ENCODE results near the gene DHRS3.
A peak's percentile ranks its signal among the peaks of the same experiment; 100 is the strongest.

The DHRS3 gene

DNA sequence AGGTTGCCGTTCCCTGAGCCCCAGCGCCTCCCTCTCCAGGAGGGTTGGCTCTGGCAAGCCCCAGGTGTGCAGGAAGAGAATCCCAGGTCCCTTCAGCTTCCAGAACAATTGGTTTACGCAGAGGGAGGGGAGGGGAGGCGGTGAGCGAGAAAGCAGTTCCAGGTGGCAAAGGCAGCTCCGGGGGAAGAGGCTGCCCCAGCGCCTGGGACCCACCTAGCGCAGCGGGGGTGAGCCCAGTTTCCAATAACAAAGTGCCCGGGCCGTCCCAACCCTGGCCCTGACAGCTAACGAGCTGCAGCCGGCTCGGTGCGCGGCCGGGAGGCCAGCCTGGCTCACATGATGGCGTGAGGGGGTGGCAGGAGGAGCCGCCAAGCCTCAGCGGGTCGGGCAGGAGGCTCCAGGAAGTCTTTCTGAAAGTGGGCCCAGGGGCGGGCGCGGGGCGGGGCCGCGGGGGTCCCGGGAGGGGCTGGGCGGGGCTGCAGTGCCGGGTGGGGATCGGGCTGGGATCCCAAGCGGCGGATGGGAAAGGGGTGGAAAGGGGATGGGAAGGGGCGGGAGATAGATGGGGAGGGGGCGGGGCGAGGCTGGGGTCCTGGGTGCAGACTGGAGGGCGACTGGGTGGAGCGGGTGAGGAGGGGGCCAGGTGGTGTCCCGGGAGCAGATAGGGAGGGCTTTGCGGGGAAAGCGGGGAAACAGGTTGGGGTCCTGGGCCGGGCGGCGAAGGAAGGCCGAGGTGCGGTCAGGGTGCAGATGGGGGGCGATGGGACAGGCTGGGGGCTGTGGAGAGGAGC lies 22.8 kb downstream of the DHRS3 start:
- H3K36me3 ChIP-seq (ENCODE audit: control insufficient read depth in 5 of 5, insufficient read depth in 5 of 5, low read length in 5 of 5), result peaks cover 0 to 23% (median 10%) of the 10 kb centered on the region in 5 donors
- H3K9me3 ChIP-seq (ENCODE audit: control insufficient read depth in 5 of 5, low read length in 5 of 5), result no peaks in the 10 kb centered on the region
- H3K4me3 ChIP-seq (ENCODE audit: low read depth in 1 of 5, low read length in 5 of 5), result peak overlapping the region in 4 of 5 donors; percentile 27 to 57 (median 43)
- no peaks in the 10 kb centered on the region for H3K27me3 ChIP-seq (ENCODE audit: control insufficient read depth in 5 of 5, insufficient read depth in 4 of 5, low read length in 5 of 5)
- H3K9ac ChIP-seq (ENCODE audit: low read length in 5 of 5), result peak overlapping the region in 3 of 5 donors; percentile 3 to 64 (median 54)
- H3K27ac ChIP-seq (ENCODE audit: low read depth, low read length), result peak overlapping the region; percentile 95
- peaks cover 39 to 98% (median 95%) of the 10 kb centered on the region in 5 donors for H3K4me1 ChIP-seq (ENCODE audit: control insufficient read depth in 5 of 5, insufficient read depth in 5 of 5, low read length in 5 of 5)

DNA sequence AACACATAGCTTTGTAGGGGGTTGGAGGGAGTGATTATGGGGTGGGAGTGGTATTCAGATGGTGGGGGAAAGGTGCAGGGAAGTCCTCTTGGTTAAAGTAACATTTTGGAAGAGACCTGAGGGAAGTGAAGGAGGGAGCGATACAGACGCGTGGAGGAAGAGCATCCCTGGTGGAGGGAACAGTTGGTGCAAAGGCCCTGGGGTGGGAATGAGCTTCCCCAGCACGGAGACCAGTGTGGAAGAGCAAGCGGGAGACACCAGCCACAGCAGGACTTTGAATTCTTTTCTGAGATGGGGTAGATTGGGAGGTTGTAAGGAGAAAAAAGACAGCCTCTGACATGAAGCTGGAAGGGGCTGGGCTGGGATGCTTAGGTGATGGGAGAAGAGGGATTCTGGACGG lies 23.5 kb downstream of the DHRS3 start:
- H3K27me3 ChIP-seq (ENCODE audit: control insufficient read depth in 5 of 5, insufficient read depth in 4 of 5, low read length in 5 of 5), result no peaks in the 10 kb centered on the region
- peak overlapping the region in 4 of 5 donors; percentile 12 to 46 (median 34) for H3K4me3 ChIP-seq (ENCODE audit: low read depth in 1 of 5, low read length in 5 of 5)
- H3K36me3 ChIP-seq (ENCODE audit: control insufficient read depth in 5 of 5, insufficient read depth in 5 of 5, low read length in 5 of 5), result peaks cover 0 to 23% (median 10%) of the 10 kb centered on the region in 5 donors
- H3K9ac ChIP-seq (ENCODE audit: low read length in 5 of 5), result peak overlapping the region in 3 of 5 donors; percentile 3 to 54 (median 43)
- H3K9me3 ChIP-seq (ENCODE audit: control insufficient read depth in 5 of 5, low read length in 5 of 5), result no peaks in the 10 kb centered on the region
- peaks cover 33 to 92% (median 88%) of the 10 kb centered on the region in 5 donors for H3K4me1 ChIP-seq (ENCODE audit: control insufficient read depth in 5 of 5, insufficient read depth in 5 of 5, low read length in 5 of 5)
- peak overlapping the region; percentile 95 for H3K27ac ChIP-seq (ENCODE audit: low read depth, low read length)

DNA sequence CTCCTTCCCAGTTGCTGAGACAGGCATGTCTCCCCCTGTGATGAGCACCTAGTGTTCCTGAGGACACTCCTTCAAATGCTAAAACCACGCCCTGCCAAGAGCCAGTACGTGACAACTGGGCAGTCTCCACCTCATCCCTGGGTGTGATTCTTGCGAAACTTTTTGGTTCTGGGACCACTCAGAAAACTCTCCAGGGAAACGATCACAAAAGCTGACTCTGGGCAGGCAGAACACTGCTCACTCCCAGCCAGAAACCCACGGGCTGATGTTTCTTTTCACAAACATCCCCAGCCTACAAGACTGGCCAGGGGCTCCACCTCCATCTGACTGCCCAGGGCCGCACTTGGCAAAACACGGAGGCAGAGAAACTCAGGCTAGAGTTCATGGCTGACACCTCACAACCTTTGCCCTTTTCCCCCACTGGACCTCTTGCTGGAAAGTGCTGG lies 24.4 kb downstream of the DHRS3 start:
- H3K4me3 ChIP-seq (ENCODE audit: low read depth in 1 of 5, low read length in 5 of 5), result peak overlapping the region in 1 of 5 donors; percentile 46
- H3K27ac ChIP-seq (ENCODE audit: low read depth, low read length), result peak overlapping the region; percentile 95
- H3K9me3 ChIP-seq (ENCODE audit: control insufficient read depth in 5 of 5, low read length in 5 of 5), result no peaks in the 10 kb centered on the region
- peak overlapping the region in 2 of 5 donors; percentile 43 to 54 for H3K9ac ChIP-seq (ENCODE audit: low read length in 5 of 5)
- H3K27me3 ChIP-seq (ENCODE audit: control insufficient read depth in 5 of 5, insufficient read depth in 4 of 5, low read length in 5 of 5), result no peaks in the 10 kb centered on the region
- H3K36me3 ChIP-seq (ENCODE audit: control insufficient read depth in 5 of 5, insufficient read depth in 5 of 5, low read length in 5 of 5), result peaks cover 0 to 23% (median 13%) of the 10 kb centered on the region in 5 donors
- peaks cover 28 to 89% (median 85%) of the 10 kb centered on the region in 5 donors for H3K4me1 ChIP-seq (ENCODE audit: control insufficient read depth in 5 of 5, insufficient read depth in 5 of 5, low read length in 5 of 5)

DNA sequence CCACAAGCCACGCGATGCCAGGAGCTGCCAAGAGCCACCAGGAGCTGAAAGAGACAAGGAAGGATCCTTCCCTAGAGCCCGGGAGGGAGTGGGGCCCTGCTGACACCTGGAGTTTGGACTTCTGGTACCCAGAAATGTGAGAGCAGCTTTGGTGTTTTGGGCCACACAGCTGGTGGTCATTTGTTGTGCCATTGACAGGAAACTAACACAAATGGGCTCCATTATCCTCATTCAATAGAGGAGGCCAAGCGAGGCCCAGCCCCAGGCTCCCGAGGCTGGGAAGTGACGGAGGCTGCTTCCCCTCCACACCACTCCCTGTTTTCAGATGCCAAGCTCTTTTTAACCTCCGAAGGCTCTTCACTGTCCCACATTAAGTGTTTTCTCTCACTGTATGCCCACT lies 25.5 kb downstream of the DHRS3 start:
- H3K36me3 ChIP-seq (ENCODE audit: control insufficient read depth in 5 of 5, insufficient read depth in 5 of 5, low read length in 5 of 5), result peaks cover 0 to 29% (median 18%) of the 10 kb centered on the region in 5 donors
- H3K9ac ChIP-seq (ENCODE audit: low read length in 5 of 5), result peak overlapping the region in 4 of 5 donors; percentile 3 to 57 (median 51)
- peaks cover 22 to 84% (median 82%) of the 10 kb centered on the region in 5 donors for H3K4me1 ChIP-seq (ENCODE audit: control insufficient read depth in 5 of 5, insufficient read depth in 5 of 5, low read length in 5 of 5)
- H3K9me3 ChIP-seq (ENCODE audit: control insufficient read depth in 5 of 5, low read length in 5 of 5), result no peaks in the 10 kb centered on the region
- H3K4me3 ChIP-seq (ENCODE audit: low read depth in 1 of 5, low read length in 5 of 5), result no peak overlapping the region
- H3K27me3 ChIP-seq (ENCODE audit: control insufficient read depth in 5 of 5, insufficient read depth in 4 of 5, low read length in 5 of 5), result no peaks in the 10 kb centered on the region
- H3K27ac ChIP-seq (ENCODE audit: low read depth, low read length), result peak overlapping the region; percentile 95

DNA sequence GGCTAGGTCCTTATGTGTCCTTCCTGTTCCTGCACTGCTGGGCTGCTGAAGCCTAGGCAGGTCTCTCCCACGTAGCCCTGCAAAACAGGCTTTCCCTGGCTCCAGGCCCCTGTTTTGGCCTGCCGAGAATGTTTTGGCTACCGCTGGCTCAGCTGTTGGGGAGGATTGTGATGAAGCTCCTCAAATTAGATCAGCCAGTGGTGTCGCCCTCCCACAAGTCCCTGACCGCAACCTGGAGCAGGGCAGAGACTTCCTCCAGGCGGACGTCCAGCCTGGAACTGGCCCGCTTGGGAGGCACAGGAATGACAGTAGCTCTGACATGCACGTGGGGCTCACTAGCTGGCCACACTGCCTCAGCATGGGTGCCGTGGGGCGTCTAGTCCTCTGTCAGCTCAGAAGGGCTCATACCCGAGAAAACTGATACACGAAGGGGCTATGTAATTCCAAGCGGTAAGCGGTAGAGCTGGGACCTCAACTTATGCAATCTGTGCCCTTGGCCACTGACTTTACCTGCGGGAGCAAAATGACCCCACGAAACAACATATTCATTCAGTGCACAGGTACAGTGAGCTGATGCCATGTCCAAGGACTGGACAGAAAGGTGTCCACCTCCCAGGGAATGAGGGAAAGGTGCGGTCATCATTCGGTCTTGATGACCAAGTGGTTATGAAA lies 26.6 kb downstream of the DHRS3 start:
- Histone ChIP-seq H3K9me3 (ENCODE audit: control insufficient read depth in 5 of 5, low read length in 5 of 5) (no peaks in the 10 kb centered on the region), H3K27me3 (ENCODE audit: control insufficient read depth in 5 of 5, insufficient read depth in 4 of 5, low read length in 5 of 5) (no peaks in the 10 kb centered on the region), H3K9ac (ENCODE audit: low read length in 5 of 5) (peak overlapping the region in 4 of 5 donors; percentile 3 to 48 (median 32))

DNA sequence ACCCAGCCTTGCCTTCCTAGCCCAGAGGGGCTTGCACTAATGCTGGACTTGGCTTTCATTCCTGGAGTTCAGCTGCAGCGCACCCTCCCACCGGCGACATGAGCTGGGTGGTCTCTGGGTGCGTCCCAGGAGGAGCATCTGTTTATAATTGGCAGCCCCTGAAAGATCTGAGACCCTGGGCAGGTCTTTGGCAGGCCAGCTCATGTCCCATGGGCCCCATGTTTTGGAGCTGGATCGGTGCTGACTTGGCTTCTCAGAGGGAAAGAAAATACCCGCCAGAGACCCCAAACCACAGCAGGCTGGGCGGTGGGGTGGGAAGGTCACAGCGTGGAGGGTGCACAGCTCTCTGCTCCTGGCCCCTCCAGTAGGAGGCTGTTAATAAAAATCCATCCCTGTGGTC lies 29.3 kb downstream of the DHRS3 start:
- no peak overlapping the region for H3K4me3 ChIP-seq (ENCODE audit: low read depth in 1 of 5, low read length in 5 of 5)
- H3K27me3 ChIP-seq (ENCODE audit: control insufficient read depth in 5 of 5, insufficient read depth in 4 of 5, low read length in 5 of 5), result no peaks in the 10 kb centered on the region
- H3K9ac ChIP-seq (ENCODE audit: low read length in 5 of 5), result peak overlapping the region in 1 of 5 donors; percentile 8
- peak overlapping the region; percentile 95 for H3K27ac ChIP-seq (ENCODE audit: low read depth, low read length)
- no peaks in the 10 kb centered on the region for H3K9me3 ChIP-seq (ENCODE audit: control insufficient read depth in 5 of 5, low read length in 5 of 5)
- H3K36me3 ChIP-seq (ENCODE audit: control insufficient read depth in 5 of 5, insufficient read depth in 5 of 5, low read length in 5 of 5), result peaks cover 0 to 58% (median 40%) of the 10 kb centered on the region in 5 donors
- peaks cover 13 to 66% (median 57%) of the 10 kb centered on the region in 5 donors for H3K4me1 ChIP-seq (ENCODE audit: control insufficient read depth in 5 of 5, insufficient read depth in 5 of 5, low read length in 5 of 5)

More for the DNA sequence above, 26.6 kb downstream of the DHRS3 start:
- peaks cover 0 to 34% (median 18%) of the 10 kb centered on the region in 5 donors for H3K36me3 ChIP-seq (ENCODE audit: control insufficient read depth in 5 of 5, insufficient read depth in 5 of 5, low read length in 5 of 5)
- peak overlapping the region; percentile 95 for H3K27ac ChIP-seq (ENCODE audit: low read depth, low read length)
- peaks cover 17 to 78% (median 76%) of the 10 kb centered on the region in 5 donors for H3K4me1 ChIP-seq (ENCODE audit: control insufficient read depth in 5 of 5, insufficient read depth in 5 of 5, low read length in 5 of 5)
- peak overlapping the region in 2 of 5 donors; percentile 2 to 11 for H3K4me3 ChIP-seq (ENCODE audit: low read depth in 1 of 5, low read length in 5 of 5)

DNA sequence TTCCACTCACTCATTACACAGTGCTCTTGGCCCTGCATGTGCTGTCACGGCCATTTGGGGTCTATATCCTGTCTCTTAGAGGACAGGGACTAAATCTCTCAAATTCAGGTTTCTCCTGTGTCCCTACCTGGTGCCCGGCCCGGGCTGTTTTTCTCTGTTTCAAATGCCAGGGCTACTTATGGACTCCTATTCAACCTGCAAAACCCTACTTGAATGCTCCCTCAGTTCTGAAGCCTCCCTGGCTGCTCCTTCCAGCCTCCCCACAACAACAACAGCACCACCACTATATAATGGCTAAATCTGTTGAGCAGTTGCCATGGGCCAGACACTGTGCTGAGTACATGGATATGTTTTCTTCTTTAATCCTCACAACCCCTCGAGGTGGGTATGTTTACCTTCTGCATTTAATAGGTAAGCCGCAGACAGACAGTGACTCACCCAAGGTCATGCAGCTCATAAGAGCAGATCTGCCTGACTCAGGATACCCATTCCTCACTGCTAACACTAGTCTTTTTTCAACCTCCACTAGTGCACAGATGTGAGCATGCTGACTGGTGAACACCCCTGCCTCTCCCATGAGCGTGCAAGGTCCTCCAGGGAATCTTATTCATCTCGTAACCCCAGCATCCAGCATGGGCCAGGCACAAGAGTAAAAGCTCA lies 29.9 kb downstream of the DHRS3 start:
- Histone ChIP-seq H3K9me3 (ENCODE audit: control insufficient read depth in 5 of 5, low read length in 5 of 5) (no peaks in the 10 kb centered on the region), H3K27me3 (ENCODE audit: control insufficient read depth in 5 of 5, insufficient read depth in 4 of 5, low read length in 5 of 5) (no peaks in the 10 kb centered on the region), H3K36me3 (ENCODE audit: control insufficient read depth in 5 of 5, insufficient read depth in 5 of 5, low read length in 5 of 5) (peaks cover 0 to 58% (median 40%) of the 10 kb centered on the region in 5 donors), H3K27ac (ENCODE audit: low read depth, low read length) (peak overlapping the region; percentile 95), H3K4me1 (ENCODE audit: control insufficient read depth in 5 of 5, insufficient read depth in 5 of 5, low read length in 5 of 5) (peaks cover 9 to 60% (median 51%) of the 10 kb centered on the region in 5 donors), H3K4me3 (ENCODE audit: low read depth in 1 of 5, low read length in 5 of 5) (no peak overlapping the region), H3K9ac (ENCODE audit: low read length in 5 of 5) (peak overlapping the region in 1 of 5 donors; percentile 12)

DNA sequence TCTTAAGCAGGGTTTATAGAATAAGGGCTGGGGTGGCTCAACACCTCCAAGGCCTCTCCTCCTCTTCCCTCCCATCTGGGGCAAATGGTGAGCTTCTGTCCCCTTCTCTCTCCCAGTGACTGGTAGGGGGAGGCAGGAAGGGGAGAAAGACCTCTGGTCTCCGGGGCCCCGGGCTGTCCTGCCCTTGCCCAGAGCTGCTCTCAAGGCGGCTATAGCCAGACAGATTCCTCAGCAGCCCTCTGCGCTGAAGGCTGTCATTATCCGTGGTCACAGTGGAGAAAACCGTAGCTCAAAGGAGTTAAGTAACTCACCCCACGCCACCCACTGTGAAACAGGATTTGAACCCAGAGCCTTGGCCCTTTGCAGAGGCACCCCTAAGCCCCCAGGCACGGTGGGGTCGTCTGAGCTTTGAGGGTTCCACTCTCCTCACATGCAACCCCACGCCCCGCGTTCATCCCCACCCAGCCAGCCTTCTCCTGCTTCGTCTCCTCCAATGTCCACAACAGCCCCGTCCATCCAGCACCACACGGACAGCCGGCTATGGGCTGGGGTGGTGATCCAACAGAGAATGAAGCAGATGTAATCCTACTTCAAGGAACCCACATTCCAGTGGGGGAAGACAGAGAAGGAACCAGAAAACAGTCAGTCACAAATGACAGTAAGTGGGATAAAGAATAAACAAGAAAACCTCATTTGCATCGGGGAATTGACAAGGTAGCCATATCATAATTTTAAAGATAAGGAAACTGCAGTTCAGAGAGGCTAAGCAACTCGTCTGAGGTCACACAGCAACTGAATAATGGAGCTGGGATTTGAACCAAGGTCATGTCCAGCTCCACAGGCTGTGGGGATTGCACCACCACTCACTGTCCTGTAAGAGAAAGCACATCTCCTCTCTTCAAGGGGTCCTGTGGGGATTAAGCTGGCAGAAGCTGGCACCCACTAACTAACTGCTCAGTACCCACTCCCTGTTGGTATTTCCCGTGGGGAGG lies 31.8 kb downstream of the DHRS3 start:
- Histone ChIP-seq H3K4me3 (ENCODE audit: low read depth in 1 of 5, low read length in 5 of 5) (no peak overlapping the region), H3K9me3 (ENCODE audit: control insufficient read depth in 5 of 5, low read length in 5 of 5) (no peaks in the 10 kb centered on the region), H3K9ac (ENCODE audit: low read length in 5 of 5) (peak overlapping the region in 2 of 5 donors; percentile 21 to 56), H3K4me1 (ENCODE audit: control insufficient read depth in 5 of 5, insufficient read depth in 5 of 5, low read length in 5 of 5) (peaks cover 4 to 44% (median 37%) of the 10 kb centered on the region in 5 donors), H3K27me3 (ENCODE audit: control insufficient read depth in 5 of 5, insufficient read depth in 4 of 5, low read length in 5 of 5) (no peaks in the 10 kb centered on the region), H3K36me3 (ENCODE audit: control insufficient read depth in 5 of 5, insufficient read depth in 5 of 5, low read length in 5 of 5) (peaks cover 3 to 62% (median 37%) of the 10 kb centered on the region in 5 donors), H3K27ac (ENCODE audit: low read depth, low read length) (peak overlapping the region; percentile 76)

DNA sequence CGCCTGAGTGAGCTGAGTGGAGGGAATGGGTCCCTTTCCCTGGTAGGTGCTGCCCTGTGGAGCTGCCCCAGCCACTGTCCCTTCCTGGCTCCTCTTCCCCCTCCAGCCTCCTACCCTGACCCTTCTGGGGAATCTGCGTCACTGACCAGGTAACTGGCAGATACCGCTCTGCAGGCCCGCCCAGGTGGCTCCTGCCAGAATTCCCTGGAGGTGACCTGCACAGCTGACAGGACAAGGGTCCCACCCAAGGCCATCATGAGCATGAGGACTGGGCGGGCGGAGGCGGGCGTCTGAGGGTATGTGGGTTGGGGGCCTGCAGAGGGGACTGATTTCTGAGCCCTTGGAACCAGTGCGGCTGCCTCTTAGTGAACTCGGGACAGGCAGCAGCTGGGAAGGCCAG lies 32.5 kb downstream of the DHRS3 start:
- Histone ChIP-seq H3K9ac (ENCODE audit: low read length in 5 of 5) (peak overlapping the region in 1 of 5 donors; percentile 56), H3K4me3 (ENCODE audit: low read depth in 1 of 5, low read length in 5 of 5) (no peak overlapping the region), H3K27ac (ENCODE audit: low read depth, low read length) (peak overlapping the region; percentile 76), H3K9me3 (ENCODE audit: control insufficient read depth in 5 of 5, low read length in 5 of 5) (no peaks in the 10 kb centered on the region), H3K36me3 (ENCODE audit: control insufficient read depth in 5 of 5, insufficient read depth in 5 of 5, low read length in 5 of 5) (peaks cover 3 to 62% (median 36%) of the 10 kb centered on the region in 5 donors), H3K4me1 (ENCODE audit: control insufficient read depth in 5 of 5, insufficient read depth in 5 of 5, low read length in 5 of 5) (peaks cover 4 to 44% (median 35%) of the 10 kb centered on the region in 5 donors), H3K27me3 (ENCODE audit: control insufficient read depth in 5 of 5, insufficient read depth in 4 of 5, low read length in 5 of 5) (no peaks in the 10 kb centered on the region)

Data from subcutaneous abdominal adipose tissue (tissue), 5 donors.